NOMO-1 treated with DMSO at 0.1 percent for 48 hours (cell line): ENCODE results near the gene PAK1IP1.
"Not testable (repeated sequence)": the region's sequence is repeated elsewhere in the genome, so short reads cannot be mapped to it uniquely, and the experiment has no call there.

Experiments used
- DNase-seq: peaks from one replicate; lab custom pipeline; 2025; ENCODE audit not compliant: unreplicated experiment; lab: John Stamatoyannopoulos, UW

PAK1IP1 gene, protein sequence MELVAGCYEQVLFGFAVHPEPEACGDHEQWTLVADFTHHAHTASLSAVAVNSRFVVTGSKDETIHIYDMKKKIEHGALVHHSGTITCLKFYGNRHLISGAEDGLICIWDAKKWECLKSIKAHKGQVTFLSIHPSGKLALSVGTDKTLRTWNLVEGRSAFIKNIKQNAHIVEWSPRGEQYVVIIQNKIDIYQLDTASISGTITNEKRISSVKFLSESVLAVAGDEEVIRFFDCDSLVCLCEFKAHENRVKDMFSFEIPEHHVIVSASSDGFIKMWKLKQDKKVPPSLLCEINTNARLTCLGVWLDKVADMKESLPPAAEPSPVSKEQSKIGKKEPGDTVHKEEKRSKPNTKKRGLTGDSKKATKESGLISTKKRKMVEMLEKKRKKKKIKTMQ

DNA sequence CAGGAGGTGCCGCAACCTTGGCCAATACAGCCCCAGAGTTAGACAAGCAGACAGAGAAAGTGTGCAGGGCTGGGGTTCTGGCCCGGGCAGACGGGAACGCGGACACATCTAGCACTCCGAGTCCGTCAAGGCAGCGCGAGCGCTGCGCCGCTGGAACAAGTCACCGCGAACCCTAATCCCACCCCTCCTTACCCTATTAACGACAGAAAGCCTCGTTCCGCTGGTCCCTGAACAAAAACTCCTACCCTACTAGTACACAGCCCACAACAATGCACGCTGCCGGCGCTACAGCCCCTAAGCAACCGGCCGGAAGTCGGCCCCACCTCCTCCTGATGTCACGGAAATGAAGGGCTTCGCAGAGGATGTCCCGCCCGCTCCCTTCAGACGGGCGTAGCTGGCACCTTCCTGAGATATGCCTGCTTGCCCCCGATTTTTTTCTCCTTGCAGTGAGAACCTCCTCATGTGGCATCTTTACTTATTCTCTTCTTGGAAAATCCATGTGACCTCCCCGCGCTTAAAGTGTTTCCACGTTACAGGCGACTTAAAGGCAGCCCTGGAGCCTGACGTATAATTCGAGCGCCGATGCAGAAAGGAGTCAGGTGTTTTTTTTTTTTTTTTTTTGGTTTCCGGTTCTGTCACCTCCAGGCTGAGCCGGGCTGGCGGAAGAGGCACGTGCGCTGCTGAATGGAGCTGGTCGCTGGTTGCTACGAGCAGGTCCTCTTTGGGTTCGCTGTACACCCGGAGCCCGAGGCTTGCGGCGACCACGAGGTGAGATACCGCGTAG is at the start of gene PAK1IP1, which contains the start of gene C6orf52:
Gene PAK1IP1, plus strand, starts transcription at position 671 of the 784 bp plus-strand sequence. Its CDS starts 14 bp downstream, at position 685.
Gene C6orf52, minus strand, starts transcription at position 315 of the 784 bp plus-strand sequence. CDS start 7,066 bp downstream, outside the sequence.
- DNase-seq = peak; percentile 95

DNA sequence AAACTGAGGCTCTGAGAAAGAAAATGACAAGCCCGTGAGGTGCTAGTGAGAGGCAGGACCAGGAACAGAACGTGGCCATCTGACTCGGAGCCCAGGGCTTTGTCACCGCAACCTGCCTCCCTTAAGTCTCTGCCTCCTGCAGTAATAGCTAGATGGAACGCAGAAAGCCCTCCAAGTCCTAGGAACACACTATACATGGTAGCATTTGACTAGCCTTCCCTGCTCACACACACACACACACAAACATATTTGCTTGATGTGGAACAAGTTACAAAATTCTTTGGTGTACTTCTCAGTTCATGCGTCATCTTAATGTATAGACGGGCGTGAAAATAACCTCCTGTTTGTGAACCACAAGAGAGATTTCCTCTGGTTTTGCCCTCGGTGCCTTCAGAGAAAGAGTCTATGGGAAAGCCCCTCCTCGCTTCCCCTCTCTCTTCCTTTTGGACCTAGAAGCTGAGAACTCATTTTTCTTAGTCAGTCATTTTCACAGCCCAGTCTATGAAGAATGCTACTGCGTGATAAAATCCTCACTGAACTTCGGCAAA is 39.2 kb upstream of the PAK1IP1 start:
- DNase-seq = peak; percentile 36

DNA sequence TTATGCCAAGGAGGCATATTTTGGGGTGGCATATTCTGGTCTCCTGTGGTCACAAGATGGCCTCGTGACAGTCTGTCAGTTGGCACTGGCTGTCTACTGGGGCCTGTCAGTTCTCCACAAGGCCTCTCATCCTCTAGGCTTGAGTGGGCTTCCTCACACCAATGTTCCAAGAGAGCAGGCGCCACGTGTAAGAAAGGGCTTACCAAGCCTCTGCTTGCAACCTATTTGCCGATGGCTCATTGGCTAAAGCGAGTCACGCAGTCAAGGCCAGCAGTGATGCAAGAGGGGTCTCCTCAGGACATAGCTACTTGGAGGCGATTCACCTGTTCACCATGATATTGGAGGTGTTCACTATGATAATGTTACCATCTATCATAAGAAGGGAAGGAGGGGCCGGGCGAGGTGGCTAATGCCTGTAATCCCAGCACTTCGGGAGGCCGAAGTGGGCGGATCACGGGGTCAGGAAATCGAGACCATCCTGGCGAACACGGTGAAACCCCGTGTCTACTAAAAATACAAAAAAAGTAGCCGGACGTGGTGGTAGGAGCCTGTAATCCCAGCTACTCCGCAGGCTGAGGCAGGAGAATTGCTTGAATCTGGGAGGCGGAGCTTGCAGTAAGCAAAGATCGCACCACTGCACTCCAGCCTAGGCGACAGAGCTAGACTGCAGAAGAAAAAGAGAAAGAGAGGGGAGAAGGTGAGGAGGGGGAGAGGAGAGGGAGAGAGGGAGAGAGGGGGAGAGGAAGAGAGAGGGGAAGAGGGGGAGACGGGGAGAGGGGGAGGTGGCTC is 35.7 kb upstream of the PAK1IP1 start:
- DNase-seq = no peak

DNA sequence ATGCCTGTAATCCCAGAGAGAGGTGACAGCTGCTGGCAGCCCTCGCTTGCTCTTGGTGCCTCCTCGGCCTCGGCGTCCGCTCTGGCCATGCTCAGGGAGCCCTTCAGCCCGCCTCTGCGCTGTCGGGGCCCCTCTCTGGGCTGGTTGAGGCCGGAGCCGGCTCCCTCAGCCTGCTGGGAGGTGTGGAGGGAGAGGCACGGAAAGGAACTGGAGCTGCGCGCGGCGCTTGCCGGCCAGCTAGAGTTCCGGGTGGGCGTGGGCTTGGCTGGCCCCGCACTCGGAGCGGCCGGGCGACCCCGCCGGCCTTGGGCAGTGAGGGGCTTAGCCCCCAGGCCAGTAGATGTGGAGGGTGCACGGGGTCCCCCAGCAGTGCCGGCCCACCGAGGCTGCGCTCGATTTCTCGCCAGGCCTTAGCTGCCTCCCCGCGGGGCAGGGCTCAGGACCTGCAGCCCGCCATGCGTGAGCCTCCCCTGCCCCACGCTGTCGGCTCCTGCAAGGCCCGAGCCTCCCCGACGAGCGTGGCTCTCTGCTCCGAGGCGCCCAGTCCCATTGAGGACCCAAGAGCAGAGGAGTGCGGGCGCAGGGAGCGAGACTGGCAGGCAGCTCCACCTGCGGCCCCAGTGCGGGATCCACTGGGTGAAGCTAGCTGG is 34.9 kb upstream of the PAK1IP1 start:
- DNase-seq = no peak

DNA sequence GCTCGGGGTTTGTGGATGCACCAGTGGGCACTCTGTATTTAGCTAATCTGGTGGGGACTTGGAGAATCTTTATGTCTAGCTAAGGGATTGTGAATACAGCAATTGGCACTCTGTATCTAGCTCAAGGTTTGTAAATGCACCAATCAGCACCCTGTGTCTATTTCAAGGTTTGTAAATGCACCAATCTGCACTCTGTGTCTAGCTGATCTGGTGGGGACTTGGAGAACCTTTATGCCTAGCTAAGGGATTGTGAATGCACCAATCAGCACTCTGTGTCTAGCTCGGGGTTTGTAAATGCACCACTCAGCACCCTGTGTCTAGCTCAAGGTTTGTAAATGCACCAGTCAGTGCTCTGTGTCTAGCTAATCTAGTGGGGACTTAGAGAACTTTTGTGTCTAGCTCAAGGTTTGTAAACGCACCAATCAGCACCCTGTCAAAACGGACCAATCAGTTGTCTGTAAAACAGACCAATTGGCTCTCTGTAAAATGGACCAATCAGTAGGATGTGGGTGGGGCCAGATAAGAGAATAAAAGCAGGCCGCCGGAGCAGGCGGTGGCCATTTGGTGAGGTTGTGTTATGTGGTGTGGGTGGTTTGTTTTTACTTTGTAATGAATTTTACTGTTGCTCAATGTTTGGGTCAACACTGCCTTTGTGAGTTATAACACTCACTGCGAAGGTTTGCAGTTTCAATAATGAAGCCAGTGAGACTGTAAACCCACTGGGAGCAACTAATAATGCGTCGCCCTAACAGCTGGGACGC is 34.2 kb upstream of the PAK1IP1 start:
- DNase-seq = not testable (repeated sequence)

DNA sequence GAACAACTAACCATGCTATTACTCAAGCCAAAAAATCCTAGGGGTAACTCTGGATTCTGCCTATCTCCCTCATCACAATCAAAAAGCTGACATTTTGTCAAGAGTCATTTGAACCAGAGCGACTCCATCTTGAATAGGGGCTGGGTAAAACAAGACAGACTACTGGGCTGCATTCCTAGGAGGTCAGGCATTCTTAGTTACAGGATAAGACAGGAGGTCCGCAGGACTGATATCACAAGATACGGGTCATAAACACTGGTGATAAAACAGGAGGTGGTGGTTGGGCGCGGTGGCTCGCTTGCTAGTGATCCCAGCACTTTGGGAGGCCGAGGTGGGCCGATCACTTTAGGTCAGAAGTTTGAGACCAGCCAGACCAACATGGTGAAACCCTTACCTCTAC is 32.6 kb upstream of the PAK1IP1 start:
- no peak for DNase-seq

DNA sequence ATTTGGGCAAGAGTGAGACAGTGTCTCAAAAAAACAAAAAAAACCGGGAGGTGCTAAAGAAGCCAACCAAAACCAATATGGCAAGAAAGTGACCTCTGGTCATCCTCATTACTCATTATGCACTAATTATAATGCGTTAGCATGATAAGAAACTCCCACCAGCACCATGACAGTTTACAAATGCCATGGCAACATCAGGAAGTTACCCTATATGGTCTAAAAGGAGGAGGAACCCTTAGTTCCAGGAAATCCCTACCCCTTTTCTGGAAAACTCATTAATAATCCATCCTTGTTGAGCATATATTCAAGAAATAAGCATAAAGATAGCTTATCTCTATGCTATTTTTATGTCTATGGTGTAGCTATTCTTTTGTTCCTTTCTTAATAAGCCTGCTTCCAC is 32.0 kb upstream of the PAK1IP1 start:
- no peak for DNase-seq

DNA sequence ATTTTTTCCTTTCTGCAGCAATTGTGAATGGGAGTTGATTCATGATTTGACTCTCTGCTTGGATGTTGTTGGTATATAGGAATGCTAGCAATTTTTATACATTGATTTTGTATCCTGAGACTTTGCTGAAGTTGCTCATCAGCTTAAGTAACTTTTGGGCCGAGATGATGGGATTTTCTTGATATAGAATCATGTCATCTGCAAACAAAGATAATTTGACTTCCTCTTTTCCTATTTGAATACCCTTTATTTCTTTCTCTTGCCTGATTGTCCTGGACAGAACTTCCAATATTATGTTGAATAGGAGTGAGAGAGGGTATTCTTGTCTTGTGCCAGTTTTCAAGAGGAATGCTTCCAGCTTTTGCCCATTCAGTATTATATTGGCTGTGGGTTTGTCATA is 29.2 kb upstream of the PAK1IP1 start:
- DNase-seq = not testable (repeated sequence)

DNA sequence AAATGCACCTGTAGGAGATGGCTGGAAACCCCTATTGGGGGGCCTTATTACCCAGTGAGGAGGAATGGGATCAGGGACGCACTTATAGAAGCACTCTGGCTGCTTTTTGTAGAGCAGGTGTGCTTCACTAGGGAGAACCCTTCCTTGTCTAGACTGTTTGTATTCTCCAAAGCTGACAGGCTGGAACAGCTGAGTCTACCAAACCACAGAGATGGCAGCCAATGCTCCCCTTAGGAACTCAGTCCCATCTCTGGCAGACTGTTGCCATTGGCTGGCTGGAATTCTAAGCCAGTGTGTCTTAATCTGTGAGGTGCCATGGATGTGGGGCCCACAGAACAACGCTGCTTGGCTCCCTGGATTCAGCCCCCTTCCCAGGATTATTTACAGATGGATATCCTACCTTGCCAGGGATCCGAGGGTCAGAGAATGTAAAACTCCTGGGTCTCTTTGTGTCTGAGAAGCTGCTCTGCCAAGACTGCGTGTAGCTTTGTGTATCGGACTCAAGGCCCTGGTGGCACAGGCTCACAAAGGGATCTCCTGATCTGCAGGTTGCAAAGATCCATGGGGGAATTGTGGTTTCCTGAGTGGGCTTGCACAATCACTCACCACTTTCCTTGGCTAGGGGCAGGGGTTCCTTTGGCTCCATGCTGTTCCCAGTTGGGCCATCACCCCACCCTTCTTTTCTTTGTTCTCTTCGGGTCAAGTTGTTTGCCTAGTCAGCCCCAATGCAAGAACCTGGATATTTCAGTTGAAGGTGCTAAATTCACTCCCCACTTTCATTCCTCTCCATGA is 26.4 kb upstream of the PAK1IP1 start:
- no peak for DNase-seq

DNA sequence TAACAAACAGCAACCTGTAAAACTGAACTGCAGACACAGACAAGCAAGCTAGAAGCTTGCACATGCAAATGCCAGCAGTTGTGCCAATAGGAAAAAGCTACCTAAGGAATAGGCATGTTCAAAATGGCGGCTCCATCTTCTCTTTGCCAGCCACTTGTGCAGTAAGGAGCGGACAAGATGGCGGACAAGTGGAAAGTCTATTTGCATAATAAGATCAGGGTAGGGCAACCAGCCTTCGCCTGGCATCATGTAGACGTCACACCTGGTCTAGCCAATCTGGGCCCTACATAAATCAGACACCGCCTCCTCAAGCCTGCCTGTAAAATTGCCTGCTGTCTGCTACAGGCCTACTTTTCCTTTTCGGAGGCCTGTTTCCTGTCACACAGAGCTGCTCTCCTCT is 18.4 kb upstream of the PAK1IP1 start:
- DNase-seq = no peak

DNA sequence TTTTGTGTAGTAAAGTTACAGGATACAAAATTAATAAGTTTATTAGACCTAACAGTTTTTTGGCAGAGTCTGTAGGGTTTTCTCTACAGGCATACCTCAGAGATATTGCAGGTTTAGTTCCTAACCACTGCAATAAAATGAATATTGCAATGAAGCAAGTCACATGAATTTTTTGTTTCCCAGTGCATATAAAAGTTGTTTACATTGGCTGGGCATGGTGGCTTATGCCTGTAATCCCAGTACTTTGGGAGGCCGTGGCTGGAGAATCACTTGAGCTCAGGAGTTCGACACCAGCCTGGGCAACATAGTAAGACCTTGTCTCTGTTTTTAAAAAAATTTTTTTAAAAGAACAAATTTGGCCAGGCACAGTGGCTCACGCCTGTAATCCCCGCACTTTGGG is 16.3 kb upstream of the PAK1IP1 start:
- no peak for DNase-seq

DNA sequence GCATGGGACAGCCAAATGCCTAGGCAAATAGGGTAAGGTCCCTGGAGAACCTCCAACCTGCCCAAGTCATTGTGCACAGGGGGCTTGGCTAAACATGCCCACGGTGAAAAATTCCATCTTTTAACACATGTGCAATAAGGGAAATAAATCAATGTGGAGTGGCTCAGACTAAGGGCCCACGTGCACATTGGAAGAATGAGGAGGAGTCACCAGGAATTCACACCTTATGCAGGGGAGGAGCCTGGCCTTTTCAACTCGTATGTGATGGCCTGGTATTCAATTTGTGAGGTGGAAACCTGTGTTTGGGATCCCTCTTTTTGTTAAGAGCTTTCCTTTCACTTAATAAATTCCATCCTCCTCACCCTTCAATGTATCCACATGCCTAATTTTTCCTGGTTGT is 13.0 kb upstream of the PAK1IP1 start:
- no peak for DNase-seq

DNA sequence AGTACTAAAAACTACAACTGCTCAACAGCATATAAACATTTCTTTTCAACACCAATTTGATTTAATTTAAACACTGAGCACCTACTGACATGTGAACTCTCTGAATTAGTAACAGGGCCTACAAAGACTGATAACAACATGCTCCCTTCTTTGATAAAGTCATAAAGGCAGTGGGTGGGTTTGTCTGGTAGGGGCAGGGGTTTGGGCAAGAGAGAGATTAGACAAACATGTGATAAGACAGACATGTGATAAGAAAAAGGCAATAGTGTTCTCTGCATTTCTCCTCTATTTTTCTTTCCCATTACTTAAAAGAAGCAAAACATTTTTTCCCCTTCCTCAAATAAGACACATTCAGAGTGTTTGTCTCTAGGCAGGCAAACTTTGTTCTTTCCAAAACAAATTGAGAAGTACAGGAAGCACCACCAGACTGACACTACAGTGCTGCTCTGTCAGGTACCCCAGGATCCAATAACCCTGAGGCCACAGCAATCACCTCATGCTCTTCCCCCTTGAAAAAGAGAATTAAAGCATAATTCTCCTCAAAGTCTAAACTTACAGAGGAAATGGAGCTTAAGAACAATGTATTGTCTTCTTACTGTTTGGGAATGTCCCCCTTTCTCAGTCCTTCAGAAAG is 12.3 kb upstream of the PAK1IP1 start:
- no peak for DNase-seq

DNA sequence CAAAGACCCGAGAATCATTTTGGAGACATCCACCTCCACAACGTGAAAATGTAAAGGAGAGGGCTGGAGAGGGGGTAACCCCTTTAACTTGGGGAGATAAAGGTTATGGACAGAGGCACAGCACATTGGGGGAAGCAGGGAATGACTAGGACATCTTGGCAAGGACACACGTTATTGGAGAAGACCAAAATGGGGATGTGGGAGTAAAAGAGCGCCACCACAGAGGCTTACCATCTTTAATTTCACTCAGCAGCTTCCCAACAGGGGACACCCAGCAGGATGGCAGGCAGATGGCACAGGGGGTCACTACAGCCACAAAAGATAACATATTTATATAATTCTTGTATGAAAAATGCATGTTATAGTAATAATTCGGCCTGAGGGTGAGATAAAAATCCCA is 10.2 kb upstream of the PAK1IP1 start:
- DNase-seq = no peak

DNA sequence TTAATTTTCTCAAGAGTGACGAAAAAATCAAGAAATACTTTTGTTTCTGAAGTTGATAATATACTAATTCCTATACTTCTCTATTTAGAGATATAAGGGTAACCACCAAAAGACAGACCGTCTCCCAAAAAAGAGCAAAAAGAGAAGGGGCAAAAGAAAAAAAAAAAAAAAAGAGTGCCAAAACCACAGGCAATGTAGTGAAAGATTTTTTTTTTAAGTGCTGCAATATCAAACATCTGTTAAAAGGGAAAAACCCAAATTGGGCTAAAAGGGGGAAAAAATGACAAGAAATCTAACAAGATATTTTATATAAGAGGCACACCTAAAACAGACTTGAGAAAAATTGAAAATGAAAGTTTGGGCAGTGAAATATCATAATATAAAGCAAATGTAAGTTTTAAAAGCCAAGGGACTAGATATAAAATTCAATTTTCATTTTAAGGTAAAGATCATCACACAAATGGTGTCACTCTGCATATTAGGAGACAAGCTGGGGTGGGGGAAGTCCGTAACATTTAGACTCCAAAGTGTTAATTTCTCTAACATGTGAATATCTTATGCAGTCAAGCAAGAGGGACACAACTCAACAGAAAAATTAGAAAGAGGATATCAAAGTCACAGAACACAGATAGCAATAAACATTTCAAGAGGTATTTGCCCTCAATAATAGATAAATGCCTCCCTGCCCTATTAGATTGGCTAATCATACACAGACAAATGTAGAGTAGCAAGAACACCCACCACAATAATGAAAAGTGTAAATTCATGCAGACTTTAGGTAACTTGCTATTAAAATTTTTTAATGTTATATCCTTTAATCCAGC is 9.5 kb upstream of the PAK1IP1 start:
- no peak for DNase-seq

DNA sequence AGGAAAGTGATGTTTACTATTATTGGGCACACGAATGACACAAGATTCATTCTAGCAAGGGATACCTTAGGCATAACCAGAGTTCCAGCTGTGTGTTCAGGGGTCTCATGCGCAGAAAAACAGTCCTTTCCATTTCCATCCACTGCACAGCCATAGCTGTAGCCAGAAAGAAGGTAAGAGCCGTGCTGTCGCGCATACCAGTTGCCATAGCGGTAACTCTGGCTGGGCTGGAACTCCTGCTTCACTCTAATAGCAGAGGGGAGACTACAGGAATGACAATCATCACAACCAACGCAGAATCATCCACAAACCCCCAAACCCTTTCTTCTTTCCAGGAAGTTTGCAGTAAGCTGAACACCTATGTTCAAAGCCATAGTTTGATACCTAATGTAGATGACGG is 7.9 kb upstream of the PAK1IP1 start:
- DNase-seq = no peak

DNA sequence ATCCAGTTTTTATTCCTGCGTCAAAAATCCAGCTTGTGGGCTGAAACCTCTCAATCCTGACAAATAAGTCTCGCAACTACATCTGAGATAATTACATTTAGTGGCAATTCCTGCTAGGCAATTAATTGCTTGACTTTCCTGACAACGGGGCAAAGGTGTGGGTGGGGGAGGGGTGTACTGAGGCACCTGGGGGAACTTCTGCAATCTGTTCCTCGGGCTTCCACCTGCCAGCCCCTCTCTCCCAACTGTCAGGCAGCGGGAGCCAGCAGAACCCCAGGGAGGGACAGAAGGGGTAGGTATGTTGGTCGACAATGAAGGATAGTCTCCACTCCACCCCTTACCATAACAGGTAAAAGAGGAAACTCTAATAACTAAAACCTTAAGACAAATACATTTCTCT is 7.2 kb upstream of the PAK1IP1 start:
- DNase-seq = no peak
